H7 (cell line): ENCODE measurements around the gene UFD1. TPM values are rescaled to one million over a fixed set of nuclear protein-coding genes. Genes with fewer than 3 reads are reported as not detected.

Experiments used
- DNase-seq: peaks from one replicate; pipeline ENCODE4 v3.0.0; 2012
- H3K27me3 ChIP-seq: 2 replicates; pipeline ENCODE4 v1.6.0; 2011; ENCODE audit warnings: mild to moderate bottlenecking, low read length; ENCODE audit not compliant: control insufficient read depth, insufficient read depth
- H3K36me3 ChIP-seq: replicated peaks from 2 replicates; pipeline ENCODE4 v1.5.1; 2011; ENCODE audit warnings: low read length; ENCODE audit not compliant: control insufficient read depth, insufficient read depth
- H3K4me3 ChIP-seq: 2 replicates; pipeline ENCODE4 v1.5.1; 2011; ENCODE audit warnings: low read depth, mild to moderate bottlenecking, control low read depth, low read length, moderate library complexity; ENCODE audit not compliant: insufficient read depth
- total RNA-seq: library from RNA; depleted of rRNA; stranded (reverse); fragments of >200 nt; shearing (Covaris generic); gene quantifications from 2 replicates; pipeline ENCODE4 v1.2.3, GENCODE V29; 2014; rRNA removed

The UFD1 gene
- total RNA-seq, 1 experiment from 2014 or later, result 61.3 TPM

DNA sequence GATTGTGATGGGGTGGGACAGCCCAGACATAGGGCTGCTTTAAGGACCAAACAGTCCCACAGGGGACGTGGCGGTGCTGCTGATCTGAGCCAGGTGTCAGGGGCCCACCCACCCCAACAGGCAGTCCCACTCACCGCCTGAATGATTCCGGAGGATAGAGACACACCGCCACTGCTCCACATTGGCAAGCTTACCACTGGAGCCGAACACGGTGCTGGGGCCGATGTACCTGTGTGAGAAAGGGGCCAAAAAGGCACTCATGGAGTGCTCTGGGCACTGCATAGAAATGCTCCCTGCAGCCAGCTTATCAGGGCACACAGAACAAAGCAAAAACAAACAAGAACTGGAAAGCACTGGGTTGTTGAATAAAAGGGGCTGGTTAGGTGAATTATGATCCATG is 73.3 kb downstream of the UFD1 start:
- DNase-seq, result no peak
- H3K27me3 ChIP-seq, result no peaks in the 10 kb centered on the region
- no peak overlapping the region for H3K4me3 ChIP-seq
- H3K36me3 ChIP-seq, result peaks cover 26% of the 10 kb centered on the region

DNA sequence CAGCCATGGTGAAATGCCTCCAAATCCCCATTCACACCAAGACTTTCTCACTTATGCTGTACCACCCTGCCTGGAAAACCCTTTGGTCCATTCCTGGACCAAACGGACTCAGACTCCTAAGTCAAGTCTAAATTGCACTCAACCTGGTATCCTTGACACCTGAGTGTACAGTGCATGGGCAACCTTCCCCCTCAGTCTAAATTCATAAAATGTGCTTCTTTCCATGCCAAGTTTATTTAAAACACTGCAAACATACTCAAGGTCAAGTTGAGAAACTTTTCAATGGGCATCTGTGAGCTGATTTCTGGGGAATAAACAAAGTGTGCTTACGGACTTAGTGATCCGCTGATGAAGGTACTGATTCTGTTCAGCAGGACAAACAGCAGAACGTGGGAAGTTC is 73.9 kb downstream of the UFD1 start:
- H3K4me3 ChIP-seq, result no peak overlapping the region
- H3K36me3 ChIP-seq, result peaks cover 26% of the 10 kb centered on the region
- no peaks in the 10 kb centered on the region for H3K27me3 ChIP-seq
- DNase-seq, result no peak

GRCh38 chr22:19404676-19405075 is 74.3 kb downstream of the UFD1 start:
- Histone ChIP-seq H3K36me3 (peaks cover 28% of the 10 kb centered on the region), H3K27me3 (no peaks in the 10 kb centered on the region), H3K4me3 (no peak overlapping the region)
- DNase-seq, result no peak

GRCh38 chr22:19402642-19403191 is 76.3 kb downstream of the UFD1 start:
- Histone ChIP-seq H3K27me3 (no peaks in the 10 kb centered on the region), H3K36me3 (peaks cover 22% of the 10 kb centered on the region), H3K4me3 (no peak overlapping the region)
- DNase-seq, result no peak

GRCh38 chr22:19401483-19401882 is 77.5 kb downstream of the UFD1 start:
- Histone ChIP-seq H3K27me3 (no peaks in the 10 kb centered on the region), H3K4me3 (no peak overlapping the region), H3K36me3 (peaks cover 21% of the 10 kb centered on the region)
- no peak for DNase-seq

- H3K27me3 ChIP-seq, result no peaks in the 10 kb centered on the region
- no peak for DNase-seq
- H3K4me3 ChIP-seq, result no peak overlapping the region
- peaks cover 19% of the 10 kb centered on the region for H3K36me3 ChIP-seq
Measured at GRCh38 chr22:19400881-19401280, 78.1 kb downstream of the UFD1 start.

Other genes starting within 250 kb of the UFD1 start
- 10.3 and 11.0 TPM in 2 replicates for gene CLTCL1, start 187.5 kb downstream of the UFD1 start, total RNA-seq
- 28.8 and 31.4 TPM in 2 replicates for gene HIRA, start 47.5 kb downstream of the UFD1 start, total RNA-seq
- gene MRPL40, start 46.6 kb downstream of the UFD1 start, total RNA-seq, result 20.1 and 20.2 TPM in 2 replicates
- 42.3 and 45.3 TPM in 2 replicates for gene C22orf39, start 31.5 kb downstream of the UFD1 start, total RNA-seq
- 35.8 and 36.8 TPM in 2 replicates for gene CDC45, start 727 bp upstream of the UFD1 start, total RNA-seq
- gene CLDN5, start 45.2 kb upstream of the UFD1 start, total RNA-seq, result 2.0 and 3.0 TPM in 2 replicates
- 28.4 and 36.0 TPM in 2 replicates for gene SEPTIN5, start 235.3 kb upstream of the UFD1 start, total RNA-seq
- gene GP1BB, start 244.3 kb upstream of the UFD1 start, total RNA-seq, result 3.7 and 7.3 TPM in 2 replicates